Measurements from ENCODE around the gene D2HGDH. TPM values are rescaled to one million over a fixed set of nuclear protein-coding genes. Genes with fewer than 3 reads are reported as not detected.
A peak's percentile ranks its signal among the peaks of the same experiment; 100 is the strongest.

Gene D2HGDH
- total RNA-seq, 4 donors from 2014 or later, result 20.2 to 34.4 (median 23.0) TPM

DNA sequence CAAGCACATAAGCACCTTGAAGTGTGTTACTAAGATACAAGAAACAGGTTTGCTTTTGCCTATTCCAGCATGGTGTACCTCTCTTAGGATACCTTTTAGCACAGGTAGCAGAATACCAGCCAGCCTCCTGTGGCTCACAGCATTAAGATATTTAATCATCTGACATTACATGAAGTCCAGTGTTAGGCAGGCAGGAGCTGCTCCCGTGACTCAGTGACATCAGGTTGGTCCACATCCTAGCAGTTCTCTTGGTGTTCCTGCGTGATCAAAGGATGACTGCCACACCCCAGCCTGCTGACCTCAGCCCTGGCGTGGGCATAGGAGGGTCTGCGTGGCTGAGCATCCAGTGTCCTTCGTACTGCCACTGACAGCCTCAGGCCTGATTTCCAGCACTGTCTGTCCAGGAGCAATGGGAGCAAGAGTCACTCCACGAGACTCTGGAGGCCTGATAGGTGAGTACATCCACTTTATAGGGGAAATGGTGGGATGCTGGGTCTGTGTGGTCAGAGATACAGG is 44.2 kb upstream of the D2HGDH start:
- WGBS, 2 donors, result 87 to 96% methylated on average over 6 of the region's 6 CpGs
- intact Hi-C loops (cut with DNase I), result loop anchor here (10.0 kb wide), 1 partner anchor 185 kb away; the partner anchor contains the start of gene STK25
- Histone ChIP-seq H3K9me3 (no peaks in the 10 kb centered on the region), H3K27me3 (no peaks in the 10 kb centered on the region), H3K27ac (no peak overlapping the region), H3K36me3 (peaks cover 2 to 5% of the 10 kb centered on the region in 2 donors), H3K4me1 (peaks cover 16 to 23% of the 10 kb centered on the region in 2 donors), H3K4me3 (replicated peaks in 1 of 3) (no peak overlapping the region)
- DNase-seq, result no peak
- no peak for TF ChIP-seq CTCF (IDR thresholded peaks at IDR 0.05)
- no peak for TF ChIP-seq POLR2A (IDR thresholded peaks at IDR 0.05)

GRCh38 chr2:241692448-241692847 is 42.0 kb upstream of the D2HGDH start:
- TF ChIP-seq CTCF (IDR thresholded peaks at IDR 0.05) (no peak), POLR2A (IDR thresholded peaks at IDR 0.05) (no peak)
- Histone ChIP-seq H3K4me3 (replicated peaks in 1 of 3) (no peak overlapping the region), H3K36me3 (peaks cover 2 to 5% of the 10 kb centered on the region in 2 donors), H3K27ac (no peak overlapping the region), H3K27me3 (no peaks in the 10 kb centered on the region), H3K4me1 (peaks cover 12 to 15% of the 10 kb centered on the region in 2 donors), H3K9me3 (no peaks in the 10 kb centered on the region)
- WGBS, 2 donors, result 86 to 94% methylated on average over 6 of the region's 6 CpGs
- no peak for DNase-seq
- intact Hi-C loops (cut with DNase I), result loop anchor here (10.0 kb wide), 1 partner anchor 188 kb away; the partner anchor contains the start of gene STK25

DNA sequence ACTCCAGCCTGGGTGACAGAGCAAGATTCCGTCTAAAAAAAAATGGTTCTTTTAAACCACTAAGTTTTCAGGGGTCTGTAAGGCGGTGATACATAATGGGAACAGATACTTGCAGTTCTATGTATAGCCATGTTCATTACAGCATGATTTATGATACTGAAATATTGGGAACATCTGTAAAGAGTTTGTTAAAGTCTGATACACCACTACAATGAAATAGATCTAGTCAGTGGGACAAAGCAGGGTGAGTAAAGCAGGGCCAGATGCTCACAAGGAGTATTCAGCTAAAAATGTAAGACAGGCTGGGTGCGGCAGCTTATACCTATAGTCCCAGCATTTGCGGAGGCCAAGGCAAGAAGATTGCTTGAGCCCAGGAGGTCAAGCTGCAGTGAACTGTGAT is 38.8 kb upstream of the D2HGDH start:
- Histone ChIP-seq H3K27me3 (no peaks in the 10 kb centered on the region), H3K9me3 (no peaks in the 10 kb centered on the region), H3K4me3 (replicated peaks in 1 of 3) (no peak overlapping the region), H3K36me3 (peaks cover 0 to 2% of the 10 kb centered on the region in 2 donors), H3K27ac (no peak overlapping the region), H3K4me1 (peaks cover under 1 to 3% of the 10 kb centered on the region in 2 donors)
- intact Hi-C loops (cut with DNase I), result loop anchor here (10.0 kb wide), 1 partner anchor 191 kb away; the partner anchor contains the start of gene STK25
- 93 to 95% methylated on average over 4 of the region's 4 CpGs for WGBS, 2 donors
- no peak for DNase-seq
- TF ChIP-seq POLR2A (IDR thresholded peaks at IDR 0.05) (no peak), CTCF (IDR thresholded peaks at IDR 0.05) (no peak)

DNA sequence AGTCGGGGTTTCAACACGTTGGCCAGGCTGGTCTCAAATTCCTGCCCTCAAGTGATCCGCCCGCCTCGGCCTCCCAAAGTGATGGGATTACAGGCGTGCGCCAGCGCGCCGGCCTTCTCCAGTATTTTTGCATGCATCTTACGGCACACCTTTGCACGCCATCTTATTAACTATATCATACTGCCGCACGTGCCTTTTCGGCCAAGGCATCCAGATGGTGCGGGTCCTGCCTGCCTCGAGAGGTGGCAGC is 33.4 kb upstream of the D2HGDH start:
- DNase-seq, result no peak
- Histone ChIP-seq H3K27me3 (no peaks in the 10 kb centered on the region), H3K27ac (peak overlapping the region in 1 of 3 donors; percentile 69), H3K4me1 (peaks cover 16 to 17% of the 10 kb centered on the region in 2 donors), H3K9me3 (no peaks in the 10 kb centered on the region), H3K4me3 (replicated peaks in 1 of 3) (peak overlapping the region; percentile 55 to 93 (median 90)), H3K36me3 (peaks cover 7 to 11% of the 10 kb centered on the region in 2 donors)
- intact Hi-C loops (cut with DNase I), result loop anchor here (5.0 to 10.0 kb wide), 2 partner anchors 176 to 346 kb away; partner anchors contain the start of gene FARP2
- peak in 4 of 6 experiments; percentile 31 to 57 (median 42) for TF ChIP-seq CTCF (IDR thresholded peaks at IDR 0.05)
- no peak for TF ChIP-seq POLR2A (IDR thresholded peaks at IDR 0.05)
- WGBS, 2 donors, result 1 to 3% methylated on average over 14 to 17 of the region's 17 CpGs

DNA sequence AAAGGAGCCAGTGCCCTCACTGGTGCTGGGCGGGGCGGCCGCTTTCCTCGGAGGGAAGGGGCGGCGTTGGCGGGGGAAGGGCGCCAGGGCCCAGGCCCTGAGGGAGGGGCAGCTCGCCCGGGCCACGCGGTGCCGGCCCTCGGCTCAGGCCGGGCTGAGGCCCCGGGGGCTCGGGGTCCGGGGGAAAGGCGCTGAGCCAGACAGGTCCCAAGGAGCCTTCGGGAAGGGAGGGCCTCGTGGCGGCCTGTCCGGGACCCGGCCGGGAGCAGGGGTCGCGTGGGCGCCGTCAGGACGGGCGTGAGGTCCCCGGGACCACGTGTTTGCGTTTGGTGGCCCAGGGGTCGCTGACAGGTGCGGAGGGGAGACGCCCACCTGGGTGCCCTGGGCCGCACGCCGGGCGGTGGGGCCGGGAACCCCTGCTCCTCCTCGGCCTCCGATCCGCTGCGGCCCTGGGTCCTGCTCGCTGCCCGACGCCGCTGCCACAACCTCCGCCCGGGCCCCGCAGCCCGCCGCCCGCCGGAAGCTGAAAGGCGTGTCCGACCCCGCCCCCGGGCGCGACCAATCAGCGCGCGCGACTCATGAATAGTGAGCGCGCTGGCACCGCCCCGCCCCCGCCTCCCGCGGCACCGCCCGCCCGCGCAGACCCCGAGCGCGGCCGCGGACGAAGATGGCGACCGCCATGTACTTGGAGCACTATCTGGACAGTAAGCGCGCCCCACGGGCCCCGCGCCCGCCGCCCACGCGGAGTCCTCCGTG is 32.9 kb upstream of the D2HGDH start, which contains the start of gene ING5:
TSS of gene ING5 (plus strand) at position 641 of the 756 bp plus-strand sequence. CDS start at position 668, 27 bp downstream.
- WGBS, 2 donors, result 0% methylated on average over 2 to 7 of the region's 96 CpGs
- TF ChIP-seq CTCF (IDR thresholded peaks at IDR 0.05) (no peak), POLR2A (IDR thresholded peaks at IDR 0.05) (peak; percentile 10 to 82)
- Histone ChIP-seq H3K4me1 (peaks cover 16 to 17% of the 10 kb centered on the region in 2 donors), H3K36me3 (peaks cover 9 to 14% of the 10 kb centered on the region in 2 donors), H3K9me3 (no peaks in the 10 kb centered on the region), H3K27ac (peak within 1 kb of the TSS; percentile 54 to 71 (median 69)), H3K27me3 (no peaks in the 10 kb centered on the region), H3K4me3 (replicated peaks in 1 of 3) (peak within 1 kb of the TSS; percentile 55 to 93 (median 90))
- peak; percentile 98 for DNase-seq
- intact Hi-C loops (cut with DNase I), result loop anchor here (2.0 to 10.0 kb wide), 3 partner anchors 31 to 347 kb away; partner anchors contain the start of gene FARP2

All from thyroid gland (tissue), 4 donors.